Left ventricle myocardium inferior (tissue), 1 donor: ENCODE results near the gene NOVA1. TPM values are rescaled to one million over a fixed set of nuclear protein-coding genes. Genes with fewer than 3 reads are reported as not detected.

ENCODE experiments used
- DNase-seq: peaks from one replicate; pipeline ENCODE4 v3.0.0-alpha.2; 2020
- H3K27ac ChIP-seq: fragments of 200-600 bp; replicated peaks from 2 replicates; pipeline ENCODE4 v1.8.0; 2021
- H3K27me3 ChIP-seq: fragments of 200-600 bp; 2 replicates; pipeline ENCODE4 v1.8.0; 2021; ENCODE audit warnings: low read depth
- H3K36me3 ChIP-seq: fragments of 200-600 bp; 2 replicates; pipeline ENCODE4 v1.8.0; 2021
- H3K4me1 ChIP-seq: fragments of 200-600 bp; 2 replicates; pipeline ENCODE4 v1.8.0; 2021
- H3K4me3 ChIP-seq: fragments of 200-600 bp; 2 replicates; pipeline ENCODE4 v1.8.0; 2021; ENCODE audit warnings: mild to moderate bottlenecking, moderate library complexity
- H3K9me3 ChIP-seq: fragments of 200-600 bp; replicated peaks from 2 replicates; pipeline ENCODE4 v1.8.0; 2021
- intact Hi-C: fragments of 100-400 bp; cut with micrococcal nuclease; formaldehyde crosslinking; loops from one replicate; pipeline ENCODE4 v1.11.0; 2022
- total RNA-seq: library from RNA; stranded (reverse); fragmentation: NEBNext Ultra II Directional; extraction: Animal tissue kit (Norgen Biotek cat#: 25700); gene quantifications from one replicate; pipeline ENCODE4 v1.2.1, GENCODE V29; 2021
- TF ChIP-seq, protein P1 (sequence below): fragments of 200-600 bp; IDR thresholded peaks from 2 replicates; pipeline ENCODE4 v1.8.0; 2021; ENCODE audit warnings: antibody characterized with exemption, mild to moderate bottlenecking, borderline replicate concordance
- donor health status: DM: no; HTN: yes; CAD: no; lungs with severe emphysema.

Gene NOVA1
- total RNA-seq, 1 donor from 2014 or later, result 3.7 TPM

- H3K27me3 ChIP-seq, result no peaks in the 10 kb centered on the region
Observed at GRCh38 chr14:26548406-26548805, 49.4 kb downstream of the NOVA1 start.

GRCh38 chr14:26538176-26538575 is 59.7 kb downstream of the NOVA1 start:
- no peaks in the 10 kb centered on the region for H3K9me3 ChIP-seq
- no peaks in the 10 kb centered on the region for H3K36me3 ChIP-seq
- DNase-seq, result no peak
- H3K4me1 ChIP-seq, result no peaks in the 10 kb centered on the region
- H3K27ac ChIP-seq, result no peak overlapping the region
- H3K4me3 ChIP-seq, result no peak overlapping the region
- H3K27me3 ChIP-seq, result no peaks in the 10 kb centered on the region
- intact Hi-C loops, result no loop called here
- TF ChIP-seq, protein P1, sequence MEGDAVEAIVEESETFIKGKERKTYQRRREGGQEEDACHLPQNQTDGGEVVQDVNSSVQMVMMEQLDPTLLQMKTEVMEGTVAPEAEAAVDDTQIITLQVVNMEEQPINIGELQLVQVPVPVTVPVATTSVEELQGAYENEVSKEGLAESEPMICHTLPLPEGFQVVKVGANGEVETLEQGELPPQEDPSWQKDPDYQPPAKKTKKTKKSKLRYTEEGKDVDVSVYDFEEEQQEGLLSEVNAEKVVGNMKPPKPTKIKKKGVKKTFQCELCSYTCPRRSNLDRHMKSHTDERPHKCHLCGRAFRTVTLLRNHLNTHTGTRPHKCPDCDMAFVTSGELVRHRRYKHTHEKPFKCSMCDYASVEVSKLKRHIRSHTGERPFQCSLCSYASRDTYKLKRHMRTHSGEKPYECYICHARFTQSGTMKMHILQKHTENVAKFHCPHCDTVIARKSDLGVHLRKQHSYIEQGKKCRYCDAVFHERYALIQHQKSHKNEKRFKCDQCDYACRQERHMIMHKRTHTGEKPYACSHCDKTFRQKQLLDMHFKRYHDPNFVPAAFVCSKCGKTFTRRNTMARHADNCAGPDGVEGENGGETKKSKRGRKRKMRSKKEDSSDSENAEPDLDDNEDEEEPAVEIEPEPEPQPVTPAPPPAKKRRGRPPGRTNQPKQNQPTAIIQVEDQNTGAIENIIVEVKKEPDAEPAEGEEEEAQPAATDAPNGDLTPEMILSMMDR, result no peak

More at GRCh38 chr14:26548406-26548805, 49.4 kb downstream of the NOVA1 start:
- Histone ChIP-seq H3K9me3 (no peaks in the 10 kb centered on the region), H3K27ac (no peak overlapping the region), H3K4me1 (no peaks in the 10 kb centered on the region), H3K4me3 (no peak overlapping the region), H3K36me3 (no peaks in the 10 kb centered on the region)
- TF ChIP-seq, protein P1, result no peak
- intact Hi-C loops, result no loop called here
- DNase-seq, result no peak

GRCh38 chr14:26531894-26532293 is 65.9 kb downstream of the NOVA1 start:
- TF ChIP-seq, protein P1, result no peak
- no peaks in the 10 kb centered on the region for H3K4me1 ChIP-seq
- no peak overlapping the region for H3K4me3 ChIP-seq
- H3K27me3 ChIP-seq, result no peaks in the 10 kb centered on the region
- DNase-seq, result no peak
- no peaks in the 10 kb centered on the region for H3K9me3 ChIP-seq
- intact Hi-C loops, result no loop called here
- no peaks in the 10 kb centered on the region for H3K36me3 ChIP-seq
- no peak overlapping the region for H3K27ac ChIP-seq

GRCh38 chr14:26528415-26529182 is 69.2 kb downstream of the NOVA1 start:
- DNase-seq, result peak; percentile 44
- Histone ChIP-seq H3K4me3 (no peak overlapping the region), H3K36me3 (no peaks in the 10 kb centered on the region), H3K27me3 (no peaks in the 10 kb centered on the region), H3K4me1 (no peaks in the 10 kb centered on the region), H3K9me3 (no peaks in the 10 kb centered on the region), H3K27ac (peak overlapping the region; percentile 41)
- intact Hi-C loops, result no loop called here
- TF ChIP-seq, protein P1, result no peak

- Histone ChIP-seq H3K9me3 (no peaks in the 10 kb centered on the region), H3K36me3 (no peaks in the 10 kb centered on the region), H3K27ac (no peak overlapping the region), H3K4me3 (no peak overlapping the region), H3K4me1 (no peaks in the 10 kb centered on the region), H3K27me3 (no peaks in the 10 kb centered on the region)
- TF ChIP-seq, protein P1, result no peak
- intact Hi-C loops, result no loop called here
- no peak for DNase-seq
Observed at GRCh38 chr14:26527095-26527494, 70.7 kb downstream of the NOVA1 start.
